Spleen (tissue), 7 donors: ENCODE results near the gene OR2A2.

Experiments
- CTCF ChIP-seq, 11 experiments: fragments of 200-600 bp in 7 of 11; fragments of 450-650 bp in 4 of 11; sonication (generic) in 4 of 11; IDR thresholded peaks in 8 of 11; conservative IDR thresholded peaks in 3 of 11; 1 replicate in 7 of 11; 2 replicates in 4 of 11; pipeline versions ENCODE4 v1.4.0 to v1.8.0; 2016 to 2021; ENCODE audit warnings: antibody characterized with exemption in 11 of 11, inconsistent platforms in 4 of 11, mild to moderate bottlenecking in 1 of 11
- POLR2AphosphoS5 ChIP-seq, 3 donors: sonication (generic); formaldehyde crosslinking; IDR thresholded peaks; one replicate each; pipeline ENCODE4 v1.5.1; 2017; ENCODE audit warnings: antibody characterized with exemption in 3 of 3
- donor health status: DM: no; HTN: no; CAD: no; lungs with moderate emphysema.
- donor health status: DM: no; HTN: no; CAD: no.
- donor health status: DM: no; HTN: no; CAD: no.

- TF ChIP-seq CTCF (IDR thresholded peaks at IDR 0.05 in 8 of 11, conservative IDR thresholded peaks at IDR 0.05 in 3 of 11) (no peak), POLR2AphosphoS5 (IDR thresholded peaks at IDR 0.05) (no peak)
These were observed 18.7 kb upstream of the OR2A2 start for GRCh38 chr7:144090667-144091066.
